ENCODE measurements around the gene OSGIN1. TPM values are rescaled to one million over a fixed set of nuclear protein-coding genes. Genes with fewer than 3 reads are reported as not detected.
A peak's percentile ranks its signal among the peaks of the same experiment; 100 is the strongest.

OSGIN1 gene
- total and polyA plus RNA-seq, 8 donors: 3.6 to 15.9 (median 3.9) TPM

DNA sequence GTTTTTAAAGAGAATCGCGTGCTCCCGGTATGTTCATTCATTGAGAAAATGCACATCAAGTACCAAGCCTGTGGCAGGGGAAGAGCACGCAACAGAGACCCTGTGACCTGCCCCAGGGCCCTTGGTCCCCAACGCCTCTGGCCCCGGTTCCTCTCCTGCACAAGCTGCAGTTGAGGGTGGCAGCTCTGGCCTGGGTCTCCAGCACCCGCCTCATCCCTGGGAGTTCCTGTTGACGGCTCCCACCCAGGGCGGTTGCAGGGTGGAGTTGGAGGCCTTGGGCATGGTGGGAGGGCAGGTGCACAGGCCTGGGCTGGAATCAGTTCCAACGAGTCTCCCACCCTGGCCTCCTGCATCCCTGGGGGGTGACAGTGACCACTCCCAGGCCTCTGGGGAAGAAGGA is 20.0 kb downstream of the OSGIN1 start:
- no peak overlapping the region for H3K27ac ChIP-seq
- no peaks in the 10 kb centered on the region for H3K27me3 ChIP-seq
- ATAC-seq (no peak), FAIRE-seq (no peak), DNase-seq (peak in 1 of 6 donors; percentile 27)
- WGBS, 2 donors: 80 to 81% methylated on average over 10 of the region's 10 CpGs
- TF ChIP-seq, protein P1, sequence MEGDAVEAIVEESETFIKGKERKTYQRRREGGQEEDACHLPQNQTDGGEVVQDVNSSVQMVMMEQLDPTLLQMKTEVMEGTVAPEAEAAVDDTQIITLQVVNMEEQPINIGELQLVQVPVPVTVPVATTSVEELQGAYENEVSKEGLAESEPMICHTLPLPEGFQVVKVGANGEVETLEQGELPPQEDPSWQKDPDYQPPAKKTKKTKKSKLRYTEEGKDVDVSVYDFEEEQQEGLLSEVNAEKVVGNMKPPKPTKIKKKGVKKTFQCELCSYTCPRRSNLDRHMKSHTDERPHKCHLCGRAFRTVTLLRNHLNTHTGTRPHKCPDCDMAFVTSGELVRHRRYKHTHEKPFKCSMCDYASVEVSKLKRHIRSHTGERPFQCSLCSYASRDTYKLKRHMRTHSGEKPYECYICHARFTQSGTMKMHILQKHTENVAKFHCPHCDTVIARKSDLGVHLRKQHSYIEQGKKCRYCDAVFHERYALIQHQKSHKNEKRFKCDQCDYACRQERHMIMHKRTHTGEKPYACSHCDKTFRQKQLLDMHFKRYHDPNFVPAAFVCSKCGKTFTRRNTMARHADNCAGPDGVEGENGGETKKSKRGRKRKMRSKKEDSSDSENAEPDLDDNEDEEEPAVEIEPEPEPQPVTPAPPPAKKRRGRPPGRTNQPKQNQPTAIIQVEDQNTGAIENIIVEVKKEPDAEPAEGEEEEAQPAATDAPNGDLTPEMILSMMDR (IDR thresholded peaks at IDR 0.05): no peak
- H3K36me3 ChIP-seq: no peaks in the 10 kb centered on the region
- H3K4me1 ChIP-seq: no peaks in the 10 kb centered on the region
- H3K4me3 ChIP-seq: no peak overlapping the region
- intact Hi-C loops (cut with DNase I): no loop called here
- no peaks in the 10 kb centered on the region for H3K9me3 ChIP-seq

DNA sequence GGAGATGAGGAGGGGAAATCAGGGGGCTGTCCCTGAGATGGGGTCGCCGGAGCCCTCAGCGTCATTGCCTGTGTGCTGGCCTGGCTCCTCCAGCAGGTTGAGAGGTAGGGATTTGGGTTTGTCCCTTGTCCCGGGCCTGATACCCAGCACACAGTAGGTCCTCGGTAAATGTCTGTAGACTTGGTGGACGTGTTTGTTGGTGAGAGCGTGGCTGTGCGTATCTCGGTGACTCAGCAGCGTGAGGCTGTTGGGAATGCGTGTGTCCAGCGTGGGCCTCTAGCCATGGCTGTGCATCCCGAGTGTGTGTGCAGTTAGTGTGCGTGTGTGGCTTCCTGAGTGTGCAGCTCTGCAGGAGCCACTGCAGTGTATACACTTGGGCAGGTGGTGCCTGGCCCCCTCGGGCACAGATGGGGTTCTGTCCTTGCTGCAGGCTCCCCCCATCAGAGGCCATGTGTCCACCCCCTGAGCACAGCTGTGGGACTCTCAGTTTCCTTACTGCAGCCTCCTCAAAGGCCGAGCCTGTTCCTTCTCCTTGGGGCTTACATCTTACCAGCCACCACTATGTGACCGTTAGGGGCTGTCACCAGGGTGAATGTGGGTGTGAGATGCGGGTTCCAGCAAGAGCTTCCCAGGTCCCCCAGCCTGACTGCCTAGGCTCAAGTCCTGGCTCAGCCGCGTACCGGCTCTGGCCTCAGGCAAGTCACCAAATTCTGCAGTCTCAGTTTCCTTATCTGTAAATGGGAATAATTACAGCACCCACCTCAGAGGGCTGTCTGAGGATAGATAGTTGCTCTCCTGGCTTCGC is 20.7 kb downstream of the OSGIN1 start:
- H3K9me3 ChIP-seq: no peaks in the 10 kb centered on the region
- no peaks in the 10 kb centered on the region for H3K36me3 ChIP-seq
- FAIRE-seq (no peak), DNase-seq (peak in 1 of 6 donors; percentile 23), ATAC-seq (no peak)
- 80 to 83% methylated on average over 22 of the region's 22 CpGs for WGBS, 2 donors
- no peak overlapping the region for H3K4me3 ChIP-seq
- H3K27me3 ChIP-seq: no peaks in the 10 kb centered on the region
- TF ChIP-seq, protein P1 (IDR thresholded peaks at IDR 0.05): no peak
- no peak overlapping the region for H3K27ac ChIP-seq
- H3K4me1 ChIP-seq: no peaks in the 10 kb centered on the region
- intact Hi-C loops (cut with DNase I): no loop called here

- no peaks in the 10 kb centered on the region for H3K4me1 ChIP-seq
Observed at GRCh38 chr16:83974475-83974874, 21.4 kb downstream of the OSGIN1 start.

DNA sequence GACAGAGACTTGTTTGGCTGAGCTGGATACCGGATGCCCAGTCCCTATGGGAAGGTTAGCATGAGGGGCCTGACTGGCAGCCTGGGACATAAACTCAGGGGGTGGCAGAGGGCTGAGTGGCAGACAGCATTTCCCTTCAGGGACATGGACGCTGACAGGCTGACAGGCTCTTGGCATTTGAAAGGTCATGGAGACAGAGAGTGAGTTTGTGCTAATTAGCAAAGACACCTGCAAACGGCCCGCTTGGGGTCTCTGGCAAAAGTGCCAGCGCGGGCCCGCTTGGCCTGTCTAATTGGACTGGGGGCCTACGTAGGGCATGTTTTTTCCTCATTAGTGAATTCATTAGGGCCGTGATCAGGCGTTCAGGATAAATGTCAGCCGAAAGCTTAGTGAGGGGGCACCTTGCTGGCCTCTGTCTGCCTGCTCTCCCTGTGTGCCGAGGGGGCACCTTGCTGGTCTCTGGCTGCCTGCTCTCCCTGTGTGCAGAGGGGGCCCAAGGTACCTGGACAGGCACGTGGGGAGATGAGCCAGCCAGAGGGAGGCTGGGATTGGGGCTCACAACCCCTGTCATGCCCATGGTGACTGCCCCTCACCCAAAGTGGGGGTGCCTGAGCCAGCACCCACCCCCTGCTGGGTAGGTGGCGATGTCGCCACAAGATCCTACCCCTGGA is 22.7 kb downstream of the OSGIN1 start:
- Histone ChIP-seq H3K36me3 (no peaks in the 10 kb centered on the region), H3K4me1 (no peaks in the 10 kb centered on the region), H3K27ac (no peak overlapping the region), H3K27me3 (no peaks in the 10 kb centered on the region), H3K4me3 (no peak overlapping the region), H3K9me3 (no peaks in the 10 kb centered on the region)
- DNase-seq (peak in 1 of 6 donors; percentile 44), FAIRE-seq (no peak), ATAC-seq (no peak)
- intact Hi-C loops (cut with DNase I): no loop called here
- 81 to 83% methylated on average over 15 of the region's 15 CpGs for WGBS, 2 donors
- TF ChIP-seq, protein P1 (IDR thresholded peaks at IDR 0.05): no peak

More at GRCh38 chr16:83974475-83974874, 21.4 kb downstream of the OSGIN1 start:
- FAIRE-seq: no peak
- no peak overlapping the region for H3K4me3 ChIP-seq
- H3K9me3 ChIP-seq: no peaks in the 10 kb centered on the region
- H3K27ac ChIP-seq: no peak overlapping the region
- WGBS, 2 donors: 65 to 69% methylated on average over 7 of the region's 7 CpGs
- no peaks in the 10 kb centered on the region for H3K36me3 ChIP-seq
- intact Hi-C loops (cut with DNase I): no loop called here
- H3K27me3 ChIP-seq: no peaks in the 10 kb centered on the region
- TF ChIP-seq, protein P1 (IDR thresholded peaks at IDR 0.05): no peak
- no peak for ATAC-seq
- no peak for DNase-seq
